Erythroblast (primary cell): ENCODE measurements around the gene AP3B1.

Source experiments
- GATA1 ChIP-seq: IDR thresholded peaks from 2 replicates; pipeline ENCODE4 v1.6.1; 2011; ENCODE audit warnings: low read depth, mild to moderate bottlenecking, control low read depth, low read length, moderate library complexity
- POLR2A ChIP-seq: IDR thresholded peaks from 2 replicates; pipeline ENCODE4 v1.6.1; 2011; ENCODE audit warnings: mild to moderate bottlenecking, low read length

- TF ChIP-seq POLR2A (no peak), GATA1 (no peak)
Observed at GRCh38 chr5:78215972-78216371, 78.5 kb downstream of the AP3B1 start.
